DND-41 (cell line): ENCODE data around the gene PITPNM2.

ENCODE experiments used
- ATAC-seq: fragments of 200-7000 bp; cut with Tn5 transposase; 3 replicates; pipeline ENCODE4 v1.9.1; 2021; ENCODE audit warnings: low read depth; ENCODE audit not compliant: insufficient read depth
- DNase-seq: peaks from one replicate; pipeline ENCODE4 v3.0.0-alpha.2; 2020
- H2AFZ ChIP-seq: 2 replicates; pipeline ENCODE4 v1.6.0; 2012; ENCODE audit warnings: low read depth, low read length
- H3K27ac ChIP-seq: 2 replicates; pipeline ENCODE4 v1.5.1; 2012; ENCODE audit warnings: low read length, inconsistent platforms
- H3K27me3 ChIP-seq: fragments of 200-600 bp; sonication (generic); 2 replicates; pipeline ENCODE4 v1.6.0; 2012; ENCODE audit warnings: low read length, mild to moderate bottlenecking, inconsistent platforms; ENCODE audit not compliant: insufficient read depth, poor library complexity
- H3K36me3 ChIP-seq: 2 replicates; pipeline ENCODE4 v1.5.1; 2012; ENCODE audit warnings: low read length, inconsistent platforms; ENCODE audit not compliant: insufficient read depth
- H3K4me1 ChIP-seq: 2 replicates; pipeline ENCODE4 v1.5.1; 2012; ENCODE audit warnings: mild to moderate bottlenecking, low read length; ENCODE audit not compliant: insufficient read depth
- H3K4me2 ChIP-seq: 2 replicates; pipeline ENCODE4 v1.6.0; 2012; ENCODE audit warnings: mild to moderate bottlenecking, moderate library complexity, low read length, inconsistent platforms; ENCODE audit not compliant: insufficient read depth
- H3K4me3 ChIP-seq, 2 experiments: fragments of 200-600 bp in 1 of 2; shearing (Covaris generic) in 1 of 2; 2 replicates each; pipeline ENCODE4 v1.5.1; 2012 to 2016; ENCODE audit warnings: inconsistent platforms in 2 of 2, low read length in 2 of 2, mild to moderate bottlenecking in 2 of 2, low read depth in 1 of 2, moderate library complexity in 1 of 2
- H3K79me2 ChIP-seq: 2 replicates; pipeline ENCODE4 v1.6.0; 2012; ENCODE audit warnings: low read length, inconsistent platforms; ENCODE audit not compliant: insufficient read depth
- H3K9ac ChIP-seq: 2 replicates; pipeline ENCODE4 v1.6.0; 2012; ENCODE audit warnings: low read depth, mild to moderate bottlenecking, inconsistent platforms, low read length, moderate library complexity
- H3K9me3 ChIP-seq: 2 replicates; pipeline ENCODE4 v1.5.1; 2012; ENCODE audit warnings: low read length, moderate library complexity, mild to moderate bottlenecking, inconsistent platforms; ENCODE audit not compliant: insufficient read depth, severe bottlenecking
- H4K20me1 ChIP-seq: 2 replicates; pipeline ENCODE4 v1.6.0; 2012; ENCODE audit warnings: low read length; ENCODE audit not compliant: insufficient read depth
- EZH2 ChIP-seq: IDR thresholded peaks from 3 replicates; pipeline ENCODE4 v1.6.1; 2012; ENCODE audit warnings: borderline replicate concordance, low read depth, mild to moderate bottlenecking, moderate library complexity, low read length, inconsistent platforms; ENCODE audit not compliant: severe bottlenecking
- TF ChIP-seq, protein P1 (sequence below): IDR thresholded peaks from 2 replicates; pipeline ENCODE4 v1.5.1; 2012; ENCODE audit warnings: borderline replicate concordance, low read length, moderate library complexity, mild to moderate bottlenecking; ENCODE audit not compliant: poor library complexity, severe bottlenecking; ENCODE audit errors: extremely low read depth

The PITPNM2 gene

DNA sequence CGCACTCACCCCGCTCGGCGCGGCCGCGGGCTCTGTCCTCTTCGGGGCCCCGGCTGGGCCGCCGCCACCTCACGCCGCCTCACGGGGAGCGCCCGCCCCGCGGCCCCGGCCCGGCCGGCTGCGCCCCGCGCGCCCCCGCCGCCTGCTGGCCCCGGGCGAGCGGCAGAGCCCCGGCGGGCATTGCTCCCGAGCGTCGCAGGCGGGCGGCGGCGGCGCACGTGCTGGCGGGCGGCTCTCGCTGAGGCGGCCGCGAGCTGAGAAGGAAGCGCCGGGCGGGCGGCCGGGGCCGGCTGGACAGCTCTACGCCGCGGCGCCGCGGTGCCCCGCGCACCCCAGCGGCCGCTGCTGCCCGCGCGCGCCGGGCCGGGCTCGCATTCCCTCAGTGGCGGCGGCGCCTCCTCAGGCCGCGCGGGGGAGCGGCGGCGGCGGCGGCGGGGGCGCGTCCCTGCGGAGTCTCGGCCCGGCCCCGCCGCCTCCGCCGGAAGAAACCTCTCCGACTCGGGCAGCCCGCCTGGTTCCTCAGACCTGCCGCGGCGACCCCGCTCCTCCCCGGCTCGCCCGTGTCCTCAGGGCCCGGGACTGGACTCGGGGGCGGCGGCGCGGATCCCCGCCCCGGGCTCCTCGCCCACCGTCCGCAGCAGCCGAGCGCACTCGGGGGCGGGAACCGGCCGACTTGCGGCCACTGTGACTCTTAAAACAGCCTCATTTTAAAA, at the start of gene PITPNM2:
Gene PITPNM2 (minus strand): TSS at position 347 of the 713 bp plus-strand sequence. CDS start 116,500 bp downstream, outside the sequence.
- H3K27ac ChIP-seq: peak within 1 kb of the TSS; percentile 37; the same call in 1 of the 2 replicates
- peak; percentile 74 for ATAC-seq

DNA sequence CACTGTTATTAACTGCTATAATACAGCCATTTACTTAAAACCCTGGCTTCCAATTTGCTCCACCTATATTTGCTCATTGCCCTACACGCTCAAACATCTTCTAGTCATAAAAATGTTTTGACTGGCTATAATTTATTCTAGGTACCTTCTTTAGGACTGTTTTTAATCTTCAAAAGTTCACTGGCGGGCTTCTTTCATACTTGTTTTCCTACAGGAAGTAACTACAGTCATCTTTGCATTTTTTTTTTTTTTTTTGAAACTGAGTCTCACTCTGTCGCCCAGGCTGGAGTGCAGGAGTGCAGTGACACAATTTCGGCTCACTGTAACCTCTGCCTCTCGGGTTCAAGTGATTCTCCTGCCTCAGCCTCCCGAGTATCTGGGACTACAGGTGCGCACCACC, 49.5 kb upstream of the PITPNM2 start:
- Histone ChIP-seq H2AFZ (no peak overlapping the region), H3K4me1 (no peaks in the 10 kb centered on the region), H3K36me3 (peaks cover 83% of the 10 kb centered on the region), H3K4me3 (no peak overlapping the region), H4K20me1 (no peaks in the 10 kb centered on the region), H3K4me2 (no peak overlapping the region), H3K27ac (no peak overlapping the region), H3K9ac (no peak overlapping the region), H3K9me3 (no peaks in the 10 kb centered on the region), H3K27me3 (no peaks in the 10 kb centered on the region), H3K79me2 (no peaks in the 10 kb centered on the region)
- ATAC-seq (no peak), DNase-seq (no peak)
- TF ChIP-seq, protein P1, sequence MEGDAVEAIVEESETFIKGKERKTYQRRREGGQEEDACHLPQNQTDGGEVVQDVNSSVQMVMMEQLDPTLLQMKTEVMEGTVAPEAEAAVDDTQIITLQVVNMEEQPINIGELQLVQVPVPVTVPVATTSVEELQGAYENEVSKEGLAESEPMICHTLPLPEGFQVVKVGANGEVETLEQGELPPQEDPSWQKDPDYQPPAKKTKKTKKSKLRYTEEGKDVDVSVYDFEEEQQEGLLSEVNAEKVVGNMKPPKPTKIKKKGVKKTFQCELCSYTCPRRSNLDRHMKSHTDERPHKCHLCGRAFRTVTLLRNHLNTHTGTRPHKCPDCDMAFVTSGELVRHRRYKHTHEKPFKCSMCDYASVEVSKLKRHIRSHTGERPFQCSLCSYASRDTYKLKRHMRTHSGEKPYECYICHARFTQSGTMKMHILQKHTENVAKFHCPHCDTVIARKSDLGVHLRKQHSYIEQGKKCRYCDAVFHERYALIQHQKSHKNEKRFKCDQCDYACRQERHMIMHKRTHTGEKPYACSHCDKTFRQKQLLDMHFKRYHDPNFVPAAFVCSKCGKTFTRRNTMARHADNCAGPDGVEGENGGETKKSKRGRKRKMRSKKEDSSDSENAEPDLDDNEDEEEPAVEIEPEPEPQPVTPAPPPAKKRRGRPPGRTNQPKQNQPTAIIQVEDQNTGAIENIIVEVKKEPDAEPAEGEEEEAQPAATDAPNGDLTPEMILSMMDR: no peak
- TF ChIP-seq EZH2: no peak

More for the DNA sequence above, at the start of gene PITPNM2:
- TF ChIP-seq EZH2: peak; percentile 97
- TF ChIP-seq, protein P1: no peak
- peaks cover 8% of the 10 kb centered on the region for H3K36me3 ChIP-seq
- H3K79me2 ChIP-seq: peaks cover 14% of the 10 kb centered on the region
- H2AFZ ChIP-seq: peak within 1 kb of the TSS; percentile 80
- no peaks in the 10 kb centered on the region for H3K9me3 ChIP-seq
- H3K4me3 ChIP-seq: peak within 1 kb of the TSS; percentile 35 to 67; a peak in 3 of 4 replicates
- peaks cover 47% of the 10 kb centered on the region for H3K27me3 ChIP-seq
- DNase-seq: peak; percentile 56
- H3K9ac ChIP-seq: peak within 1 kb of the TSS; percentile 64
- peaks cover 30% of the 10 kb centered on the region for H3K4me1 ChIP-seq
- peak within 1 kb of the TSS; percentile 92 for H3K4me2 ChIP-seq
- H4K20me1 ChIP-seq: peaks cover 10% of the 10 kb centered on the region

DNA sequence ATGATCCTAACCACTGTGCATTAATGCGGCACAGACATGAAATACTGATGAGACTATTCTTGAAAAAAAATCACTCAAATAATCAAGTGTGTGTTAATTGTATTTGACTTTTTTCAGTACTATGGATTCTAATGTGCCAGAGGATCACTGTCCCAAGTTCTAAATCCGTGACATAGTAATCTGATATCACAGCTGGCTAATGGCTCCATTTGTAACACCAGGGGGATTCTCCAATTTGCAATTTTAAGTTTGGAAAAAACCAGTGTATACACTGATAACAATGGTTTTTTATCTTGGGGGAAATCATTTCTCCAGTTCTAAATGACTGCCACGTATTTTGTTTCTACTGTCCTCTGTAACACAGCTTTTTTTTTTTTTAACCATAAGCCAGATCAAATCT, 49.0 kb upstream of the PITPNM2 start:
- Histone ChIP-seq H3K36me3 (peaks cover 82% of the 10 kb centered on the region), H4K20me1 (no peaks in the 10 kb centered on the region)

More for the DNA sequence above, 49.0 kb upstream of the PITPNM2 start:
- Histone ChIP-seq H2AFZ (no peak overlapping the region), H3K27me3 (no peaks in the 10 kb centered on the region), H3K9ac (no peak overlapping the region), H3K4me2 (no peak overlapping the region), H3K27ac (no peak overlapping the region), H3K79me2 (no peaks in the 10 kb centered on the region), H3K4me3 (no peak overlapping the region), H3K9me3 (no peaks in the 10 kb centered on the region), H3K4me1 (no peaks in the 10 kb centered on the region)
- no peak for TF ChIP-seq EZH2
- TF ChIP-seq, protein P1: no peak
- ATAC-seq (no peak), DNase-seq (no peak)
